Measurements from ENCODE around the gene SNHG17. TPM values are rescaled to one million over a fixed set of nuclear protein-coding genes. Genes with fewer than 3 reads are reported as not detected.

Gene SNHG17
- total RNA-seq, 4 donors from 2014 or later, result 17.9 to 37.7 (median 28.0) TPM

DNA sequence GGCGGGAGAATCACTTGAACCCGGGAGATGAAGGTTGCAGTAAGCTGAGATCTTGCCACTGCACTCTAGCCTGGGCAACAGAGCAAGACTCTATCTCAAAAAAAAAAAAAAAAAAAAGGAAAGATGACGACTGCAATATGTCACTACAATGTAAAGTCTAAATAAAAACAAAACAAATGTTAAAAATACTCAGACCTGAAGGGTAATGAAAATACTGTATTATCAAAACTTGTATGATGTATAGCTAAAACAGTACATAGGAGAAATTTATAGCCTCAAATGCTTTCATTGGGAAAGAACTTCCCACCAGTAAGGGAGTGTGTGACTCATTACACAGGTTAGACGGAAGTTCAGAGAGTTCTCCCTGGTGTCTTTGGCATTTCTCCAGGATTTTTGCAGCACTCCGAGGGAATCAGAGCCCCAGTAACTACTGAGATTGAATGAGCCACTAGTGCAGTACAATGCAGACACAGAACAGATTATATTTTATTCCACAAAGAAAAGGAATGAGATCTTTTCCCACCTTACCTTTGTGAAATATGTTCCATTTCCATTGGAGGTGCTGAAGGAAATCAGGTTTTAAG, 25.0 kb upstream of the SNHG17 start:
- no peak for DNase-seq
- TF ChIP-seq POLR2A (IDR thresholded peaks at IDR 0.05) (no peak), CTCF (IDR thresholded peaks at IDR 0.05) (no peak)
- Histone ChIP-seq H3K27me3 (no peaks in the 10 kb centered on the region), H3K27ac (no peak overlapping the region), H3K4me1 (peaks cover 0 to 7% (median 0%) of the 10 kb centered on the region in 3 donors), H3K9me3 (no peaks in the 10 kb centered on the region), H3K36me3 (no peaks in the 10 kb centered on the region), H3K4me3 (no peak overlapping the region)
- WGBS, 2 donors, result 9 to 54% methylated on average over 3 to 5 of the region's 5 CpGs
- intact Hi-C loops (cut with DNase I), result no loop called here

DNA sequence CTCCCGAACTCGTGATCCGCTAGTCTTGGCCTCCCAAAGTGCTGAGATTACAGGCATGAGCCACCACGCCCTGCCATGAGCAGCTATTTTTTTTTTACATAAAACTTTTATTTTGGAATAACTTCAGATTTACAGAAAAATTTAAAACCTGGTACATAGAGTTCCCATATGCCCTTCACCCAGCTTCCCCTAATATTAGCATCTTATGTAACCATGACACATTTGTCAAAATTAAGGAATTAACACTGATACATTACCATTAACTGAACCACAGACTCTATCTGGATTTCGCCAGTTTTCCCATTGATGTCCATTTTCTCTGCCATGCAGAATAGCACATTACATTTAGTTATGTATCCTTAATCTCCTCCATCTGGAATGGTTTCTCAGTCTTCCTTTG, 23.2 kb upstream of the SNHG17 start:
- no peaks in the 10 kb centered on the region for H3K9me3 ChIP-seq
- no peak overlapping the region for H3K4me3 ChIP-seq
- H3K36me3 ChIP-seq, result no peaks in the 10 kb centered on the region
- TF ChIP-seq POLR2A (IDR thresholded peaks at IDR 0.05), result no peak
- TF ChIP-seq CTCF (IDR thresholded peaks at IDR 0.05), result no peak
- H3K27ac ChIP-seq, result no peak overlapping the region
- 88 to 98% methylated on average over 5 of the region's 5 CpGs for WGBS, 2 donors
- DNase-seq, result no peak
- peaks cover 0 to 12% (median 0%) of the 10 kb centered on the region in 3 donors for H3K4me1 ChIP-seq
- H3K27me3 ChIP-seq, result no peaks in the 10 kb centered on the region
- intact Hi-C loops (cut with DNase I), result no loop called here

- no peaks in the 10 kb centered on the region for H3K9me3 ChIP-seq
- intact Hi-C loops (cut with DNase I), result no loop called here
- TF ChIP-seq POLR2A (IDR thresholded peaks at IDR 0.05) (no peak), CTCF (IDR thresholded peaks at IDR 0.05) (no peak)
- H3K27ac ChIP-seq, result no peak overlapping the region
- H3K4me1 ChIP-seq, result peaks cover 0 to 17% (median 0%) of the 10 kb centered on the region in 3 donors
- 86 to 88% methylated on average over 10 to 12 of the region's 13 CpGs for WGBS, 2 donors
- peaks cover 0 to 19% (median 0%) of the 10 kb centered on the region in 3 donors for H3K36me3 ChIP-seq
- DNase-seq, result no peak
- H3K4me3 ChIP-seq, result no peak overlapping the region
- no peaks in the 10 kb centered on the region for H3K27me3 ChIP-seq
These were observed 19.7 kb upstream of the SNHG17 start for GRCh38 chr20:38454556-38455473.

DNA sequence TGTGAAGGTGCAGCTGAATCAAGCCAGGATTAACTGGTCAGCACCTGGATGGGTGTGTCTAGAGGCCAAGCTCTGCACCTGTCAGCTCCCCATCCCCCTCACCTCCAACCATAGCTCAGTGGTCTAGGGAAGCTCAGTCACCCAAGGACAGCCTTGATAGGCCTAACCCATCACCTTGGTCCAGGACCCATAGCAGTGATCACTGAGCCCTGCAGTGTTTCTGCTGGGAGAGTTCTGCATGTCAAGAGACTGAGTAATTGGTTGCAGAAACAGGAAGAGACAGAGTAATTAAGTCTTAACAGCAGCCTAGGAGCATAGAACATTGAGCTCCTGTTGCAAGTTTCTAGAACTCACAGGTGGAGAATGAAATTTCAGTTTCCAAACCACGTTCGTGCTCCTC, 18.8 kb upstream of the SNHG17 start:
- 89 to 93% methylated on average over 2 of the region's 2 CpGs for WGBS, 2 donors
- no peak for DNase-seq

More for the DNA sequence above, 18.8 kb upstream of the SNHG17 start:
- H3K4me3 ChIP-seq, result no peak overlapping the region
- no peaks in the 10 kb centered on the region for H3K27me3 ChIP-seq
- H3K9me3 ChIP-seq, result no peaks in the 10 kb centered on the region
- H3K27ac ChIP-seq, result peak overlapping the region in 1 of 4 donors; percentile 21
- H3K4me1 ChIP-seq, result peaks cover 0 to 15% (median 0%) of the 10 kb centered on the region in 3 donors
- TF ChIP-seq CTCF (IDR thresholded peaks at IDR 0.05) (no peak), POLR2A (IDR thresholded peaks at IDR 0.05) (no peak)
- peaks cover 0 to 27% (median 0%) of the 10 kb centered on the region in 3 donors for H3K36me3 ChIP-seq
- intact Hi-C loops (cut with DNase I), result no loop called here

Data from esophagus squamous epithelium (tissue), 5 donors.